GM12878 (cell line): ENCODE results near the gene TGFB2.

Experiments
- FOXK2 ChIP-seq: fragments of 450-650 bp; IDR thresholded peaks from 2 replicates; pipeline ENCODE4 v1.6.1; 2017; ENCODE audit warnings: mild to moderate bottlenecking, moderate library complexity
- REST ChIP-seq: IDR thresholded peaks from 2 replicates; pipeline ENCODE4 v1.6.1; 2012; ENCODE audit warnings: mild to moderate bottlenecking, low read depth, low read length

- TF ChIP-seq REST = no peak
- no peak for TF ChIP-seq FOXK2
These were observed 80.7 kb downstream of the TGFB2 start for GRCh38 chr1:218425647-218426342.
